ENCODE data around the gene KBTBD2. TPM values are rescaled to one million over a fixed set of nuclear protein-coding genes. Genes with fewer than 3 reads are reported as not detected.

The KBTBD2 gene
- total and polyA plus RNA-seq, 8 donors, result 9.0 to 90.3 (median 16.1) TPM

- Histone ChIP-seq H3K4me3 (no peak overlapping the region), H3K27ac (no peak overlapping the region), H3K36me3 (peaks cover 0 to 38% (median 28%) of the 10 kb centered on the region in 4 donors), H3K9me3 (no peaks in the 10 kb centered on the region), H3K27me3 (no peaks in the 10 kb centered on the region), H3K4me1 (peaks cover 17 to 48% (median 30%) of the 10 kb centered on the region in 4 donors)
- WGBS, 5 donors, result 88 to 100% (median 94%) methylated on average over 1 of the region's 1 CpG
- no peak for DNase-seq
- intact Hi-C loops (cut with DNase I; ENCODE audit: low total_unique reads), result loop anchor here (10.0 kb wide), 1 partner anchor 81 kb away; no protein-coding TSS in a partner anchor
- TF ChIP-seq POLR2A (IDR thresholded peaks at IDR 0.05) (no peak), EP300 (IDR thresholded peaks at IDR 0.05) (no peak), POLR2AphosphoS5 (IDR thresholded peaks at IDR 0.05) (no peak)
- TF ChIP-seq, protein P1, sequence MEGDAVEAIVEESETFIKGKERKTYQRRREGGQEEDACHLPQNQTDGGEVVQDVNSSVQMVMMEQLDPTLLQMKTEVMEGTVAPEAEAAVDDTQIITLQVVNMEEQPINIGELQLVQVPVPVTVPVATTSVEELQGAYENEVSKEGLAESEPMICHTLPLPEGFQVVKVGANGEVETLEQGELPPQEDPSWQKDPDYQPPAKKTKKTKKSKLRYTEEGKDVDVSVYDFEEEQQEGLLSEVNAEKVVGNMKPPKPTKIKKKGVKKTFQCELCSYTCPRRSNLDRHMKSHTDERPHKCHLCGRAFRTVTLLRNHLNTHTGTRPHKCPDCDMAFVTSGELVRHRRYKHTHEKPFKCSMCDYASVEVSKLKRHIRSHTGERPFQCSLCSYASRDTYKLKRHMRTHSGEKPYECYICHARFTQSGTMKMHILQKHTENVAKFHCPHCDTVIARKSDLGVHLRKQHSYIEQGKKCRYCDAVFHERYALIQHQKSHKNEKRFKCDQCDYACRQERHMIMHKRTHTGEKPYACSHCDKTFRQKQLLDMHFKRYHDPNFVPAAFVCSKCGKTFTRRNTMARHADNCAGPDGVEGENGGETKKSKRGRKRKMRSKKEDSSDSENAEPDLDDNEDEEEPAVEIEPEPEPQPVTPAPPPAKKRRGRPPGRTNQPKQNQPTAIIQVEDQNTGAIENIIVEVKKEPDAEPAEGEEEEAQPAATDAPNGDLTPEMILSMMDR (IDR thresholded peaks at IDR 0.05), result no peak
Observed at GRCh38 chr7:32935558-32935957, 44.0 kb upstream of the KBTBD2 start.

DNA sequence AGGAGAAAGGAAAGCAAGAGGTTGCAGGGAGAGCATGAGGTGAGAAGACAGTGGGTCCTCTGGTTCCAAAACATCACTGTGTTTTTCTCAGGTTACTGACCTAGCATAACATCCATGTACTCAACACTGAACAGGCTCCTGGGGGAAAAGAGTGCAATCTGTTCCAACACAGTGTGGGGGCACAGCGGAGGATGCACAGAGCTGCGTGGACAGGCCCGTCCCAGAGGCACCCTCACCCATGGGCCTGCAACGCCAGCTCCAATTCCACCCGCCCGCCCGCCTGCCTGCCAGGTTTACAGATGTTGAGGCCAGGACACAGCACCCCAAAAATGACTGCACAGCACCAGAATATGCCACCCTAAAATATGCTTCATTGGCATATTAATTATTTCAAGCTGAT, 38.8 kb upstream of the KBTBD2 start:
- Histone ChIP-seq H3K27ac (no peak overlapping the region), H3K36me3 (peaks cover 9 to 76% (median 64%) of the 10 kb centered on the region in 4 donors), H3K9me3 (no peaks in the 10 kb centered on the region), H3K4me3 (no peak overlapping the region), H3K27me3 (no peaks in the 10 kb centered on the region), H3K4me1 (peaks cover 0 to 3% (median 0%) of the 10 kb centered on the region in 4 donors)
- TF ChIP-seq POLR2AphosphoS5 (IDR thresholded peaks at IDR 0.05) (no peak), POLR2A (IDR thresholded peaks at IDR 0.05) (no peak), EP300 (IDR thresholded peaks at IDR 0.05) (no peak)
- TF ChIP-seq, protein P1 (IDR thresholded peaks at IDR 0.05), result no peak
- WGBS, 5 donors, result 93 to 97% (median 94%) methylated on average over 6 to 7 of the region's 7 CpGs
- intact Hi-C loops (cut with DNase I; ENCODE audit: low total_unique reads), result loop anchor here (10.0 kb wide), 1 partner anchor 76 kb away; no protein-coding TSS in a partner anchor
- no peak for DNase-seq

DNA sequence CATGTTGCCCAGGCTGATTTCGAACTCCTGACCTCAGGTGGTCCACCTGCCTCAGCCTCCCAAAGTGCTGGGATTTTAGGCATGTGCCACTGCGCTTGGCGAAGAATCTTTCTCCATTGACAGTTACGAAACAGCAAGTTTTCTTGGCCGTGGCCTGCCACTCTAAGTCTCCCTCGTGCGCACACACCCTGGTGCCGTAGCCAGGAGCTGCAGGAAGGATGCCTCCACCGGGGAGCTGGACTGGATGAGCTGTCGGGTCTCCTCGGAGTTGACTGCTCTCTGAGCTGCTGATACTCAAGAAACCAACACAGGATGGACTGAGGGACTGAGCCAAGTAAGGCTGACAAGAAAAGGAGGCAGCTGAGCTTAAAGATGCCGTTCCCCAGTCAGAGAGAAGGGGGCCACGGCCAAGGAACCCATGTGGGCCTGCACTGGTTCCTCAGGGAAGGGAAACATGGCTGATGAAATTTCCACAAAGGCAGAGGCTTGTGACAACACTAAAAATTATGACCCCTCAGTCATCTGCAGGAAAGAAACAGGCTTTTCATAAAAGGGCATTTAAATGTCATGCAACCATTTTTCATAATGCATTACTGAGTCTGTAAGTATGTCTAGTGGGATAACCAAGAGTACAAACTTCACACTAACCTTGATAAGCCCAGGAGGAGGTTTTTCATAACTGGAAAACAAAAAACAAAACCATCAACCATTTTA, 38.0 kb upstream of the KBTBD2 start:
- TF ChIP-seq POLR2A (IDR thresholded peaks at IDR 0.05) (no peak), EP300 (IDR thresholded peaks at IDR 0.05) (no peak), POLR2AphosphoS5 (IDR thresholded peaks at IDR 0.05) (no peak)
- TF ChIP-seq, protein P1 (IDR thresholded peaks at IDR 0.05), result no peak
- no peak for DNase-seq
- 86 to 92% (median 88%) methylated on average over 13 of the region's 13 CpGs for WGBS, 5 donors
- Histone ChIP-seq H3K9me3 (no peaks in the 10 kb centered on the region), H3K4me1 (no peaks in the 10 kb centered on the region), H3K27me3 (no peaks in the 10 kb centered on the region), H3K27ac (no peak overlapping the region), H3K4me3 (no peak overlapping the region), H3K36me3 (peaks cover 9 to 79% (median 66%) of the 10 kb centered on the region in 4 donors)
- intact Hi-C loops (cut with DNase I; ENCODE audit: low total_unique reads), result loop anchor here (10.0 kb wide), 1 partner anchor 75 kb away; no protein-coding TSS in a partner anchor

GRCh38 chr7:32928785-32929298, 37.3 kb upstream of the KBTBD2 start:
- Histone ChIP-seq H3K9me3 (no peaks in the 10 kb centered on the region), H3K36me3 (peaks cover 13 to 79% (median 71%) of the 10 kb centered on the region in 4 donors), H3K4me3 (no peak overlapping the region), H3K4me1 (no peaks in the 10 kb centered on the region), H3K27ac (no peak overlapping the region), H3K27me3 (no peaks in the 10 kb centered on the region)
- no peak for TF ChIP-seq POLR2AphosphoS5 (IDR thresholded peaks at IDR 0.05)
- TF ChIP-seq POLR2A (IDR thresholded peaks at IDR 0.05), result no peak
- TF ChIP-seq, protein P1 (IDR thresholded peaks at IDR 0.05), result no peak
- no peak for TF ChIP-seq EP300 (IDR thresholded peaks at IDR 0.05)
- intact Hi-C loops (cut with DNase I; ENCODE audit: low total_unique reads), result no loop called here
- no peak for DNase-seq
- WGBS, 5 donors, result 88 to 99% (median 95%) methylated on average over 2 of the region's 2 CpGs

Data from stomach (tissue), 9 donors.